UCSD-AML1 (cell line): Measurements from ENCODE around the gene MTHFSD.

Experiments
- DNase-seq: peaks from one replicate; lab custom pipeline; 2025; ENCODE audit not compliant: unreplicated experiment; lab: John Stamatoyannopoulos, UW

Gene MTHFSD

DNA sequence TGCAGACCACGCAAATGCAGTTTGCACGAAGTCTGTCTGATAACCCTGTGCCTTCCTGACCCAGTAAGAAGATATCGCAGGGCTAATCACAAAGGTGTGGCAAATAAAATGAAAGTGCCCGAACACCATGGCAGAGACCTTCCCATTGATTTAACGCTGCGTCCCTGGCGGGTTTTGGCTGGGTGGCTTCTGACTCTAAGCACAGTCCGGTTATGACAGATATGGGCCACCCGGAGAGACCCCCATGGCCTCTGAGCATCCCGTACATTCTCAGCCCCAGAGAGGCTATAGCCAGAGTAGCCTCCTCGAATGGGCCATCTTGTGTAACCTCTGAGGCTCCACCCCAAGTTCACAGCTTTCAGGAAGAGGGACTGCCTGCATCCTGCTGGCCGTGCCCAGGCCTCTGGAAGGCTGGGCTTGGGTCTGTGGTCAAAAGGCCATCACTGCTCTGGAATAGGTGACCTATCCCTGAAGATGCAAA lies 17.0 kb upstream of the MTHFSD start:
- DNase-seq: no peak

DNA sequence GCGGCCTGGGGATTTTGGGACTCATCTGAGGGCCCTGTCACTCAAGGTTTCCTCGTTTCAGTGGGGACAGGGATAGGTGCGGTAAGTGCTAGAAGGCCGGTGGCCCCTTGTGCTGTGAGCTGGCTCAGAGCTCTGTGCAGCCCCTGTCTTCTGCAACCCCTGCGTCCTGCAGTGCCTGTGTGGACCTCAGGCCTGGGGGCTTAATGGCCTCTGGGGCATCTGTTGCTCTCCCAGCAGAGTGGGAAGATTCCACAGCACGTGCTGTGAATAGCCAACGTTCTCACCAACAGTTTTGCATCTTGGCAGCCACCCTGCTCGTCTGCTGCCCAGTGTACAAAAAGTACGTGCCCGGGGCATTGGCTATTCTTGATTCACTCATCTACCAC lies 16.5 kb upstream of the MTHFSD start:
- DNase-seq: no peak

DNA sequence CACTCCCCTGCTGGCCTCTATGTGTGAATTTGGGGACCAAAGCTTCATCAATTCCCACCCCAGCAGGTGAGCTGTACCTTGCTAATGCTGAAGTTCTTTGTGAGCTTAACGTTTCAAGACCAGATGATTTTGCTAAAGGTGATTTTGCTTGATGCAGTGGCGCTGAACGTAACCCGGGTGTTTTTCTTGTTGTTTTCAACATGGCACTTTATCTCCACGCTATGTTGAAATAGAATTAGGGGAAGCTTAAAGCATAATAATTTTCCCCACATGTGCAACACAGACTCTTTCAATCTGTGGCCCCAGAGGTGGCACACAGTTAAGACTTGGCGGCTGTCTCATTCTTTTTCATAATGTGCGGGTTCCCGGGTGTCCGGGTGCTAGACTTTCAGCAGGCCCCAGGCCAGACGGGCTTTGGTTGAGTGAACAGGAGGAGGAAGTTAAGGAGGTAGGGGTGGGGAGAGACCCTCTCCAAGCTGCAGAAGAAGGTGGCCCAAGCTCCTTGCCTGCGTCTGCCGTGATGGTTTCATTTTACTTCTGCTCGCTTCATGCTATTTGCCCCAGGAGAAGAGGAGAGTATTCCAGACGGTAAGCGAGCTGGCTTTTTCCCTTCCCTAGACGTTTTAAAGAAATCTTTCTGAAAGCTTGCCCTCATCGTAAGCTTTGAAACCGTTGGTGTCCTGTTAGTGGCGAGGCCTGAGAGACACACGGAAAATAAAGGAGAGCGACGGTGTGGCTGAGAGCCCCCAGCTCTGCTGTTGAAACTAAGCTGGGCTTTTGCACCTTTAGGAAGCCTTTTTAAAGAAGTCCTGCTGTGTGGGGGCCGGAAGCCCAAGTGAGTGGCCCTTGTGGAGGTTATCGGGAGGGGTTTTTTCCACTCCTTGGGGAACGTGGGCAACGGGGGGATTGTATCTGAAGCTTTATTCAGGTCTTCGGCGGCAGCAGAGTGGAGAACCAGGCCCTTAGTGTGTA lies 15.8 kb upstream of the MTHFSD start:
- no peak for DNase-seq

DNA sequence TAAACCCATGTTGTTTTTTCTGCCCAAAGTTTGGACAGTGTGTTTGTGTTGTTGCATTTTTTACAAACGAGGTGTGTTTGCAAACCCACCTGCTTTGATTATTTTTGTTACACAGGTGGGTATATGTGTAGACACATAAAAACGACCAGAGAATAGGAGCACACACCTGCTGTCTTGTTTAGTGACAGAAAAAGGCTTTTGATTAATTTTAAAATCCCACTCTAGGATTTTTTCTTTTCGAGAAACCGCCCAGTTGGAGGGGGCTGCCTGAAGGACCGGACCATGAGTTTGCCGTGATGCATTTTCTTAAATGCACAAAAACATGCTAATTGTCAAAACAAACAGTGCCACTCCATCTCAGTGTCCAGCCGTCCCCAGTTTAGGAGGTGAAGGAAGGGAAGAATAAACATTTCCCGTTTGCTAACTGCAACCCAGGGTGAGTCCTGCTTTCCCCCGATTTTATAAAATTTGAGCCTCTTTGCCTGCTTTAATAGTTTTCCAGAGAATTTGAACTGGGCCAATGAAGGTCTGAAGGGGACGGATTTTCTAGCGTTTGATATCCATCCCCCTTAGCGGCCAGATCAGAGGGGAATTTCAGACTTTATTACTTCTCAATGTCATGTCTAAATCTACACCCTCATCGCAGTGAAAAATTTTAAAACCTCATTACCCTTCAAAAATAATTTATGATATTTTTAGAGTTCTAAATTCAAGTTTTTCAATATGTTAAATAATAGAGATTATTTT lies 14.8 kb upstream of the MTHFSD start:
- no peak for DNase-seq

DNA sequence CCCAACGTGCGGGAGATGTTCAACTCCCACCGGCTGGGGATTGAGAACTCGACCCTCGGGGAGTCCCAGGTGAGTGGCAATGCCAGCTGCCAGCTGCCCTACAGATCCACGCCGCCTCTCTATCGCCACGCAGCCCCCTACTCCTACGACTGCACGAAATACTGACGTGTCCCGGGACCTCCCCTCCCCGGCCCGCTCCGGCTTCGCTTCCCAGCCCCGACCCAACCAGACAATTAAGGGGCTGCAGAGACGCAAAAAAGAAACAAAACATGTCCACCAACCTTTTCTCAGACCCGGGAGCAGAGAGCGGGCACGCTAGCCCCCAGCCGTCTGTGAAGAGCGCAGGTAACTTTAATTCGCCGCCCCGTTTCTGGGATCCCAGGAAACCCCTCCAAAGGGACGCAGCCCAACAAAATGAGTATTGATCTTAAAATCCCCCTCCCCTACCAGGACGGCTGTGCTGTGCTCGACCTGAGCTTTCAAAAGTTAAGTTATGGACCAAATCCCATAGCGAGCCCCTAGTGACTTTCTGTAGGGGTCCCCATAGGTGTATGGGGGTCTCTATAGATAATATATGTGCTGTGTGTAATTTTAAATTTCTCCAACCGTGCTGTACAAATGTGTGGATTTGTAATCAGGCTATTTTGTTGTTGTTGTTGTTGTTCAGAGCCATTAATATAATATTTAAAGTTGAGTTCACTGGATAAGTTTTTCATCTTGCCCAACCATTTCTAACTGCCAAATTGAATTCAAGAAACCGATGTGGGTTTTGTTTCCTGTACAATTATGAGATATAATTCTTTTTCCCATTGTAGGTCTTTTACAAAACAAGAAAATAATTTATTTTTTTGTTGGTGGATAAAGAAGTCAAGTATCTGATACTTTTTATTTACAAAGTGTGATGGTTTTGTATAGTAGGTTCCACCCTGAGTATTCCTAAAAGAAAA lies 13.9 kb upstream of the MTHFSD start:
- DNase-seq: no peak

GRCh38 chr16:86567701-86568581 lies 12.9 kb upstream of the MTHFSD start:
- DNase-seq: no peak

- DNase-seq: no peak
Observed at GRCh38 chr16:86566966-86567700, 12.1 kb upstream of the MTHFSD start.

DNA sequence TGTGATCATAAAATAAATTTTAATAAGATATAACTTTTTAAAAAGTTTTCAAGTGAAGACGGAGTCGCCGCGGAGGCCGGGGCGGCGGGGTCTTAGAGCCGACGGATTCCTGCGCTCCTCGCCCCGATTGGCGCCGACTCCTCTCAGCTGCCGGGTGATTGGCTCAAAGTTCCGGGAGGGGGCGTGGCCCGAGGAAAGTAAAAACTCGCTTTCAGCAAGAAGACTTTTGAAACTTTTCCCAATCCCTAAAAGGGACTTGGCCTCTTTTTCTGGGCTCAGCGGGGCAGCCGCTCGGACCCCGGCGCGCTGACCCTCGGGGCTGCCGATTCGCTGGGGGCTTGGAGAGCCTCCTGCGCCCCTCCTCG lies 11.5 kb upstream of the MTHFSD start, which contains the start of gene FOXC2:
Gene FOXC2, plus strand, starts transcription at position 229 of the 365 bp plus-strand sequence. CDS start 507 bp downstream, outside the sequence.
- no peak for DNase-seq

- no peak for DNase-seq
Observed at GRCh38 chr16:86565644-86566511, 10.8 kb upstream of the MTHFSD start.

DNA sequence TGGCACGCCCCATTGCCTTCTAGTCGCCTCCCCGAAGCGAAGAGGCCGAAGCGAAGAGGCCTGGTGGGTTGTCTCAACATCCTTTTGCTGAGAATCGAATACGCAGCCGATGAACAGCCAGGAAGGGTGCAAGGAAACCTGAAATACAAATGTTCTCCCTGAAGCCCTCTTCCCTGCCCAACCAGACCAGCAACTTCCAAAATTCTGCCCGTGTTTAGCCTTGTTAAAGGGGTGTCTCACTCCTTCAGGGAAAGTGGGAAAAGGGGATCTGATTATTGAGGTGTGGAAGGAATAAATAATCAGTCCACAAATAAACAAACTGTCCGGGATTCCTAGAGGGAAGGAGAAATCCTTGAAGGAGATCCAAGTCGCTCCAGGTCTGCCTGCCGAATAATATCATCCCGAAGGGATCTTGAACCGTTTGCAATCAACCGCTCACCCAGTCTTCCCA lies 10.2 kb upstream of the MTHFSD start:
- no peak for DNase-seq

- DNase-seq: peak; percentile 81
Observed at GRCh38 chr16:86563469-86564345, 8.7 kb upstream of the MTHFSD start.

DNA sequence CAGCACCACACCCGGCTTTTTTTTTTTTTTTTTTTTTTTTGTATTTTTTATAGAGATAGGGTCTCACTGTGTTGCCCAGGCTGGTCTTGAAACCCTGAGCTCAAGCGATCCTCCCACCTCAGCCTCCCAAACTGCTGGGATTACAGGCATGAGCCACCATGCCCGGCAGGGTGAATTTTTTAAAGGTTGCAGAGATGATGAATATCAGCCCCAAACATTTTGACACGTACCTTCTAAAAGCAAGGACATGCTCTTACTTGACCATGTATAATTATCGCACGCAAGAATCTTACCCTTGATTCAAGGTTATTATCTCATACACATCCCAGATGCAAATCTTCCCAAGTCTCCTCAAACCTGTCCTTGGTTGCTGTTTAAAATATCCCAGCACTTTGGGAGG lies 7.3 kb upstream of the MTHFSD start:
- no peak for DNase-seq

DNA sequence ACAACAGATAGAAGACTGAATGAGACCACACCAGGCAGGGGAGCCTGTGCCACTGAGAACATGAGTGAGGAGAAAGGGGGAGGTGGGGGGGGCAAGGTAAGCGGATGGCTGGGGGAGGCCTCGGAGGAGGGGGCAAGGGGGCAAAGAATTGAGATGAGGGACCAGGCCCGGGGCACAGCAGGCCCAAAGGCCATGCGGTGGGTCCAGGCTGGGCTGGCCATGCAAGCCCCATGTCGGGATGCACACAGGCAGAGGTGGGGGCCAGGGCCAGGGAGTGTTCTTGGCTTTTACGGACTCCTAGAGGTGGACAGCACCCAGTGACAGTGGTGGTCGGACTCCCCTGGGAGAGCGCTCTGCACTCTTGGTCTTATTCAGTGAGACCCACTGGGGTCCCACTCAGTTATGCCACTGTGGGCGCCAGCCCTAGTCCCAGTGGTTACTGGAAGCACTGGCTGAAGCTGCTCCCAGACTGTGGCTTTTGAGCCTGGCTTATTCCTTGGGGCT lies 4.8 kb upstream of the MTHFSD start:
- DNase-seq: no peak

GRCh38 chr16:86558355-86559193 lies 3.5 kb upstream of the MTHFSD start:
- no peak for DNase-seq

GRCh38 chr16:86557587-86557986 lies 2.6 kb upstream of the MTHFSD start:
- no peak for DNase-seq

GRCh38 chr16:86556576-86556975 lies 1.5 kb upstream of the MTHFSD start:
- no peak for DNase-seq
